HG03575 (cell line): ENCODE results near the gene MGMT.

ENCODE experiments used
- ATAC-seq: cut with Tn5 transposase; IDR thresholded peaks from one replicate; pipeline ENCODE4 v1.9.1; 2021; ENCODE audit not compliant: unreplicated experiment, insufficient number of reproducible peaks, low FRiP score; ENCODE audit errors: extremely low read depth

The MGMT gene

GRCh38 chr10:129707406-129708388 lies 240.7 kb downstream of the MGMT start:
- ATAC-seq, result no peak

- no peak for ATAC-seq
Measured at GRCh38 chr10:129709101-129709500, 242.1 kb downstream of the MGMT start.

GRCh38 chr10:129709627-129710509 lies 242.8 kb downstream of the MGMT start:
- ATAC-seq, result no peak

- no peak for ATAC-seq
Measured at GRCh38 chr10:129710510-129710847, 243.4 kb downstream of the MGMT start.

- no peak for ATAC-seq
Measured at GRCh38 chr10:129711291-129711690, 244.2 kb downstream of the MGMT start.

GRCh38 chr10:129712000-129712399 lies 245.0 kb downstream of the MGMT start:
- no peak for ATAC-seq

GRCh38 chr10:129713659-129714265 lies 246.7 kb downstream of the MGMT start:
- ATAC-seq, result no peak

- ATAC-seq, result no peak
Measured at GRCh38 chr10:129715805-129716204, 248.8 kb downstream of the MGMT start.

GRCh38 chr10:129716211-129716681 lies 249.2 kb downstream of the MGMT start:
- ATAC-seq, result no peak

GRCh38 chr10:129716881-129717280 lies 249.8 kb downstream of the MGMT start:
- ATAC-seq, result no peak

GRCh38 chr10:129717816-129718547 lies 250.9 kb downstream of the MGMT start:
- ATAC-seq, result no peak

GRCh38 chr10:129718548-129719414 lies 251.7 kb downstream of the MGMT start:
- no peak for ATAC-seq

- ATAC-seq, result no peak
Measured at GRCh38 chr10:129719415-129719739, 252.3 kb downstream of the MGMT start.

- ATAC-seq, result no peak
Measured at GRCh38 chr10:129719889-129720590, 253.0 kb downstream of the MGMT start.

- no peak for ATAC-seq
Measured at GRCh38 chr10:129725011-129725410, 258.0 kb downstream of the MGMT start.

GRCh38 chr10:129725482-129725881 lies 258.4 kb downstream of the MGMT start:
- ATAC-seq, result no peak

- ATAC-seq, result no peak
Measured at GRCh38 chr10:129725890-129726631, 259.0 kb downstream of the MGMT start.
